Liver (tissue), 3 donors: ENCODE results near the gene BAG5.

ENCODE experiments used
- ATF3 ChIP-seq: IDR thresholded peaks from 2 replicates; pipeline ENCODE4 v1.6.1; 2016; ENCODE audit warnings: antibody characterized with exemption
- EGR1 ChIP-seq, 2 donors: IDR thresholded peaks; 2 replicates each; pipeline ENCODE4 v1.6.1; 2016 to 2018; ENCODE audit warnings: antibody characterized with exemption in 2 of 2, low read depth in 2 of 2
- RAD21 ChIP-seq, 2 donors: IDR thresholded peaks; 2 replicates each; pipeline ENCODE4 v1.6.1; 2016; ENCODE audit warnings: antibody characterized with exemption in 2 of 2, mild to moderate bottlenecking in 2 of 2
- SP1 ChIP-seq: IDR thresholded peaks from 2 replicates; pipeline ENCODE4 v1.6.1; 2018; ENCODE audit warnings: antibody characterized with exemption, mild to moderate bottlenecking
- TAF1 ChIP-seq: conservative IDR thresholded peaks from 2 replicates; pipeline ENCODE4 v1.6.1; 2016; ENCODE audit warnings: antibody characterized with exemption, mild to moderate bottlenecking
- YY1 ChIP-seq: IDR thresholded peaks from 2 replicates; pipeline ENCODE4 v1.6.1; 2016; ENCODE audit warnings: antibody characterized with exemption, mild to moderate bottlenecking
- TF ChIP-seq, protein P1 (sequence below): IDR thresholded peaks from 2 replicates; pipeline ENCODE4 v1.6.1; 2016; ENCODE audit warnings: antibody characterized with exemption, mild to moderate bottlenecking
- TF ChIP-seq, protein P2 (sequence below): fragments of 150-350 bp; IDR thresholded peaks from 2 replicates; pipeline ENCODE4 v1.5.1; 2017; ENCODE audit warnings: improper control_type of control experiment, low read depth, low read length; ENCODE audit not compliant: missing input control
- donor health status: healthy.
- donor health status: healthy.

DNA sequence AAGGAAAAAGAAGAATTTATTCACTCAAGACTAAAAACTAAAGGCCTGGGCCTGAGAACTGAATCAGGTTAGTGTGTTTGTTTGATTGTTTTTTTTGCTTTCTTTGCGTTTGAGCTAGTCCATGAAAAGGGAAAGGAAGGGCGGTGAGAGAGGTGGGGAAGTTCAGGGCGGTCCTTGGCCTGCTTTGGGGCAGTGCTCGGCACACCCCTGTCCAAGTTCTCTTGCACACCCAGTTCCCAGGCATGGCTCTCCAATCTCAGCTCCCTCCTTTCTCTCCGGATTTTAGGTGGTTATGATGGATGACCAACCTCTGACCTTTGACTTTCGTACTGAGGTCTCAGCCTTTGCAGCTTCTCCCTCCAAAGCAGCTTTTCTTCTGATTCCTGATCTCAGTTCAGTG lies 11.6 kb upstream of the BAG5 start:
- no peak for TF ChIP-seq EGR1 (IDR thresholded peaks at IDR 0.05; ENCODE audit: low read depth in 2 of 2)
- TF ChIP-seq, protein P1, sequence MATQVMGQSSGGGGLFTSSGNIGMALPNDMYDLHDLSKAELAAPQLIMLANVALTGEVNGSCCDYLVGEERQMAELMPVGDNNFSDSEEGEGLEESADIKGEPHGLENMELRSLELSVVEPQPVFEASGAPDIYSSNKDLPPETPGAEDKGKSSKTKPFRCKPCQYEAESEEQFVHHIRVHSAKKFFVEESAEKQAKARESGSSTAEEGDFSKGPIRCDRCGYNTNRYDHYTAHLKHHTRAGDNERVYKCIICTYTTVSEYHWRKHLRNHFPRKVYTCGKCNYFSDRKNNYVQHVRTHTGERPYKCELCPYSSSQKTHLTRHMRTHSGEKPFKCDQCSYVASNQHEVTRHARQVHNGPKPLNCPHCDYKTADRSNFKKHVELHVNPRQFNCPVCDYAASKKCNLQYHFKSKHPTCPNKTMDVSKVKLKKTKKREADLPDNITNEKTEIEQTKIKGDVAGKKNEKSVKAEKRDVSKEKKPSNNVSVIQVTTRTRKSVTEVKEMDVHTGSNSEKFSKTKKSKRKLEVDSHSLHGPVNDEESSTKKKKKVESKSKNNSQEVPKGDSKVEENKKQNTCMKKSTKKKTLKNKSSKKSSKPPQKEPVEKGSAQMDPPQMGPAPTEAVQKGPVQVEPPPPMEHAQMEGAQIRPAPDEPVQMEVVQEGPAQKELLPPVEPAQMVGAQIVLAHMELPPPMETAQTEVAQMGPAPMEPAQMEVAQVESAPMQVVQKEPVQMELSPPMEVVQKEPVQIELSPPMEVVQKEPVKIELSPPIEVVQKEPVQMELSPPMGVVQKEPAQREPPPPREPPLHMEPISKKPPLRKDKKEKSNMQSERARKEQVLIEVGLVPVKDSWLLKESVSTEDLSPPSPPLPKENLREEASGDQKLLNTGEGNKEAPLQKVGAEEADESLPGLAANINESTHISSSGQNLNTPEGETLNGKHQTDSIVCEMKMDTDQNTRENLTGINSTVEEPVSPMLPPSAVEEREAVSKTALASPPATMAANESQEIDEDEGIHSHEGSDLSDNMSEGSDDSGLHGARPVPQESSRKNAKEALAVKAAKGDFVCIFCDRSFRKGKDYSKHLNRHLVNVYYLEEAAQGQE = no peak
- TF ChIP-seq, protein P2, sequence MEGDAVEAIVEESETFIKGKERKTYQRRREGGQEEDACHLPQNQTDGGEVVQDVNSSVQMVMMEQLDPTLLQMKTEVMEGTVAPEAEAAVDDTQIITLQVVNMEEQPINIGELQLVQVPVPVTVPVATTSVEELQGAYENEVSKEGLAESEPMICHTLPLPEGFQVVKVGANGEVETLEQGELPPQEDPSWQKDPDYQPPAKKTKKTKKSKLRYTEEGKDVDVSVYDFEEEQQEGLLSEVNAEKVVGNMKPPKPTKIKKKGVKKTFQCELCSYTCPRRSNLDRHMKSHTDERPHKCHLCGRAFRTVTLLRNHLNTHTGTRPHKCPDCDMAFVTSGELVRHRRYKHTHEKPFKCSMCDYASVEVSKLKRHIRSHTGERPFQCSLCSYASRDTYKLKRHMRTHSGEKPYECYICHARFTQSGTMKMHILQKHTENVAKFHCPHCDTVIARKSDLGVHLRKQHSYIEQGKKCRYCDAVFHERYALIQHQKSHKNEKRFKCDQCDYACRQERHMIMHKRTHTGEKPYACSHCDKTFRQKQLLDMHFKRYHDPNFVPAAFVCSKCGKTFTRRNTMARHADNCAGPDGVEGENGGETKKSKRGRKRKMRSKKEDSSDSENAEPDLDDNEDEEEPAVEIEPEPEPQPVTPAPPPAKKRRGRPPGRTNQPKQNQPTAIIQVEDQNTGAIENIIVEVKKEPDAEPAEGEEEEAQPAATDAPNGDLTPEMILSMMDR = no peak
- TF ChIP-seq TAF1 = no peak
- no peak for TF ChIP-seq ATF3
- no peak for TF ChIP-seq SP1
- TF ChIP-seq RAD21 (IDR thresholded peaks at IDR 0.05) = no peak
- no peak for TF ChIP-seq YY1
